GM19043 (cell line): ENCODE data around the gene UBAC2.

ENCODE experiments used
- ATAC-seq: cut with Tn5 transposase; IDR thresholded peaks from one replicate; pipeline ENCODE4 v1.9.1; 2021; ENCODE audit warnings: low read depth; ENCODE audit not compliant: unreplicated experiment

The UBAC2 gene

GRCh38 chr13:99289271-99289670 lies 88.6 kb downstream of the UBAC2 start:
- ATAC-seq: no peak

DNA sequence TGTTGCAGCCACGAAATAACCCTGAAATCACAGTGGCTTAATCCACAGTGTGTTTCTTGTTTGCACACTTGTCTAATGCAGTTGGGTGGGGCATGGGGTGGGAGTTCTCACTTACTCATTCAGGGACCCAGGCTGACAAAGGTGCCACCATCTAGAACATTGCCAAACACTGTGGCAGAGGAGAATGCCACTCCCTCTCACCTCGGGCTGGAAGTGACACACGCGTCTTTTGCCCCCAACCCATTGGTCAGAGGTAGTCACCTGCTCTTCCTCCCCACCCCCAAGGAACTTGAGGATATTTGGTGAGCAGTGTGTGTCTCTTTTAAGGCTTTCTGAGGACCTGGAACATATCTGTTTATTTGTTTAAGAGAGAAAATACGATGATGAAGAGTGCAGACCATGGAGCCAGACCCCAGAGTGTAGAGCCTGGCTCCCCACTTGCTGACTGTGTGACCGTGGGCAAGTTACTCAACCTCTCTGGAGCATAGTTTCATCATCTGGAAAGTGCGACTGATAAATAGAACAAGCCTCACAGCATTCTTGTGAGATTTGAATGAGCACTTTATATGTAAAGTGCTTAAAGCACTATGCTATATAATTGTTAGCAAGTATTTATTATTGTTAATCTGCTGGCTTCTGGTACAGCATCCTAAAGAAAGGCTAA lies 89.2 kb downstream of the UBAC2 start:
- no peak for ATAC-seq

DNA sequence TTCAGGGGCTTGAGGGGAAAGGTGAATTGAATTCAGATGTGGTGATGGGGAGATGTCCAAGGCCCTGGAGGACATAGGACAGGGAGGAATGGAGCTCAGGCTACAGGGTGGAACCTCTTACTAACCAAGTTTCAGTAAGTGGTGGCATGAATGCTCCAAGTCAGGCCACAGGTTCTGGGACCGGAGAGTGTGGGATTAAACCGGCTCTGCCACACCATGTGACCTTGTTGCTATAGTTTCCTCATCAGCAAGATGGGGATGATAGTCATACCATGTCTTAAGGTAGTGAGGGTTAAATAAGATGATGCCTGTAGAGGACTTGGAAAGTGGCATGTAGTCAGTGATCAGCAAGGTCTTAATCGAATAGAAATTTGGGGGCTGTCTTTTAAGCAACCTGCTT lies 90.2 kb downstream of the UBAC2 start:
- no peak for ATAC-seq

DNA sequence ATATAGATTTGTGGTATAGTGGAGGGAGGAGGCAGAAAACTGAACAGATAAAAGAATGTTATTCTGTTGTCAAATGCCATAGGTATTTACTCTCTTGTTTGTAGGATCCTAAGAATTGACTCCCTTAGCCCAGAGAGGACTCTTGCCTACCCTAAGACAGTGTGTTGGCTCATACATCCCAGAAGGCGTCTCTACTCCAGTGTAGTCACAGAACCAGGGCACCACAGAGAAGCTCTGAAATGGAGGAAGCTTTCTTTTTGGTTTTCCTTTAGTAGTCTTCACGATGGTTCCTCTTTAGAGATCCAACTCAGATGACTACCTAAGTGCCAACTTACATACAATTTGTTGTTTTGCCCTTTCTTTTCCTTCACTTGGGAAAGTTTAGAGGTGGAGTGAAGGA lies 92.5 kb downstream of the UBAC2 start:
- no peak for ATAC-seq

GRCh38 chr13:99294198-99294597 lies 93.5 kb downstream of the UBAC2 start:
- no peak for ATAC-seq

- no peak for ATAC-seq
These were observed 94.3 kb downstream of the UBAC2 start for GRCh38 chr13:99294958-99295357.

DNA sequence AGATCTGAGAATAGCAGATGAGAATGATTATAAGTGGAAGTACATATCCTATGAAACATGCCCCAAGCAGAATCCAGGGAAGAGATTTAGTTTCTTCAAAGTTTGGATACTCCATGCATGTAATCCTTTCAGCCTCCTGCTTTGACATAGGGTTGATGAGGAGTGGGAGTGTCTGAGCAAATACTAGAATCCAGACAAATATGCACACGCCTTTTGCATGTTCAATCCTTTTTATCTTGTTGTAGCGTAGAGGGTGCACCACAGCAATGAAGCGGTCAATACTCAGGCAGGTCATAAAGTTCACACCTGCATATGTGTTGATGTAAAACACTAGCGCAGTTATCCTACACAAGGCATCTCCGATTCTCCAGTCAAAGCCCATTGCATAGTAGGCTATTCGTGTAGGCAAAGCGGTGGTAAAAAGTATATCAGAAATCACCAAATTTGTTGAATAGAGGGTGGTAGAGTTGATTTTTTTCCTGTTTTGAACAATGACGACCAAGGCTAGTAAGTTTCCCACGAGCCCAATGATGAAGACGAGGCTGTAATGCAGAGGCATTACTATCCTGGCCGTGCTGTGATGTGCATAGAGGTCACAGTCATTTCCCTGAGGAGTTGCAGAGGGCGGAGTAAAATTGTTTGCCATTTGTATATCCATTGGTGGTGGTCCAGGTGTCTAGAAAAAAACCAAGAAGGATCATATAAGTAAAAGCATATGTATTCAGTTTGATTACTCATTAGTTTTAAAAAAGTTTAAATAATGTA lies 95.0 kb downstream of the UBAC2 start:
- no peak for ATAC-seq

DNA sequence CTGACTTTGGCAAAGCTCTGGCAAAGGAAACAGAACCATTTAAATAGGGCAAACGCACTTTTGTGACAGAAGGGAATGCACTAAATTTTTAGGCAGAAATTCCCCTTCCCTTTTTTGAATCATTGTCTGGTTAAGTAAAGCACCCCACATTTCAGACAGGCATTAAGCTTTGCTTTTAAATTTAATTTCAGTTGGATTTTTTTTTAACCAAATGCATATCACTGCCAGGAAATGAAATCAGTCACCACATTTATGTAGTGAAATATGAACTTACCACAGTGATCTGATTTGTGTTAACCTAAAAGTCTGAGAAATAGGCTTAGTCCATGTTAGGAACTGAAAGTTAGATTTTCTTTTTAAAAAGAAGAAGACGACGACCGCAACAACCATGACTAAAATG lies 95.7 kb downstream of the UBAC2 start:
- peak; percentile 51 for ATAC-seq

GRCh38 chr13:99297331-99297730 lies 96.7 kb downstream of the UBAC2 start:
- ATAC-seq: no peak

DNA sequence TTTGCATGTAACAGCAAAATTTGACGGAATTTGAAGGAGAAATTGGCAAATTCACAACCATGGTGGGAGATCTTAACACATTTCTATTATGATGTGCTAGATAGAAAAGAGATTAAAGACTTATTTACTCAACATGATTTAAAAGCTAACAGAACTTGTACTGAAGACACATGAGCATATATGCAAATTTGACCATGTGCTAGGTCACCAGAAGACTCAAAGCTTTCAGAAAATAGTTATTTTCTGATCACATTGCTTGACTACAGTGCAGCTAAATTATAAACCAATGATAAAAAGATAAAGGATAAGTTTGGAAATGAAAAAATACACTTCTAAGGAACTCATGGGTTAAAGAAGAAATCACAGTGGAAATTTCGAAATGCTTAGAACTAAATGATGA lies 97.4 kb downstream of the UBAC2 start:
- no peak for ATAC-seq

- ATAC-seq: no peak
These were observed 98.7 kb downstream of the UBAC2 start for GRCh38 chr13:99299256-99299919.

DNA sequence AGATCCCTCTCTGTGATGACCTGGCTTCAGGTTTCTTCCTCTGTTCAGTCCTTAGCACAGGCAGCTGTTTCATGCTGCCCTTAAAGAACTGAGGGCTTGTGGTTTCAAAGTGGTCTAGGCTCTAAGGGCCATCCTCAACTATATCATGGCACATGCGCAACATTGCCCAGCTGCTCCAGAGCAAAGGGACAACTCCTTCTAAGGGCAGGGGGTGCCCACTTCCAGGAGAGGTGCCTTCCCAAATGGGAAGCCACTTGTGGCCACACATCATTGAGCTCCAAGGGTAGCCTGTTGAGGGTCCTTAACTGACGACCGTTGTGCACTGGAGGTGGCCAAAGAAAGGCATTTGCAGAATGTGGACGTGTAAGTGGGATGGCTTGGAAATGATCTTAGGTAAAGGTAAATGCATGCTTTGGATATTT lies 99.3 kb downstream of the UBAC2 start:
- ATAC-seq: no peak

- no peak for ATAC-seq
These were observed 100.6 kb downstream of the UBAC2 start for GRCh38 chr13:99301056-99301838.

DNA sequence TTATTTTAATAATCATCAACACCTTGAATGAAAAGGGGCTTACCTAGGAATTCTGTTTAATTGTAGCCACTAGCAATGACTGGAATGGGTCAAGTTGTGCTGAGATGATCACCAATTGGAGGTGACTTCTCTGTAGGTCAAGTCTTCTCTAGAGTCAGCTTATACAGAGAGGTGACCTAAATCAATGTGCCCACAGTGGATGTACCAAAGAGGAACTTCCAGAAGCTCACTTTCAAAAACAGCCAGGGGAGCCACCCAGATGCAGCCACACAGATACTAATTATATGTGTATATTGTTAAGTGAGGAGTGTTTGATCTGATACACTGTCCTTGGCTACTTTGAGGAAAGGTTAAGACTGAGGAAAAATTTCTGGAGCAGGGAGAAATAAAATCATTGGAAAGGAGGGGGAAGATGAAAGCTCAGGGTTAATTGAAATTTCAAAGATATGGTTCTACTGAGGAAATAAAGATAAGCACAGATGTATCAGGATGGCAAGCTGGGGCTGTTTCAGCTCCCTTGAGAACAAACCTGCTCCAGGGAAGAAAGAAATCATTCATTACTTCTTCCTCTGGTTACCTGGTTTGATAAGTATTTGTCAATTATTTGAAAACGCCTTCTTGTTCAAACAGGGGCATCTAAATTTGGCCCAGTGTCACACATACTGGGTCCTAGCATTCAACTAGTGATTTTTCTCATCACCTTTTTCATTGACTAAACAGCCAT lies 101.4 kb downstream of the UBAC2 start:
- no peak for ATAC-seq

DNA sequence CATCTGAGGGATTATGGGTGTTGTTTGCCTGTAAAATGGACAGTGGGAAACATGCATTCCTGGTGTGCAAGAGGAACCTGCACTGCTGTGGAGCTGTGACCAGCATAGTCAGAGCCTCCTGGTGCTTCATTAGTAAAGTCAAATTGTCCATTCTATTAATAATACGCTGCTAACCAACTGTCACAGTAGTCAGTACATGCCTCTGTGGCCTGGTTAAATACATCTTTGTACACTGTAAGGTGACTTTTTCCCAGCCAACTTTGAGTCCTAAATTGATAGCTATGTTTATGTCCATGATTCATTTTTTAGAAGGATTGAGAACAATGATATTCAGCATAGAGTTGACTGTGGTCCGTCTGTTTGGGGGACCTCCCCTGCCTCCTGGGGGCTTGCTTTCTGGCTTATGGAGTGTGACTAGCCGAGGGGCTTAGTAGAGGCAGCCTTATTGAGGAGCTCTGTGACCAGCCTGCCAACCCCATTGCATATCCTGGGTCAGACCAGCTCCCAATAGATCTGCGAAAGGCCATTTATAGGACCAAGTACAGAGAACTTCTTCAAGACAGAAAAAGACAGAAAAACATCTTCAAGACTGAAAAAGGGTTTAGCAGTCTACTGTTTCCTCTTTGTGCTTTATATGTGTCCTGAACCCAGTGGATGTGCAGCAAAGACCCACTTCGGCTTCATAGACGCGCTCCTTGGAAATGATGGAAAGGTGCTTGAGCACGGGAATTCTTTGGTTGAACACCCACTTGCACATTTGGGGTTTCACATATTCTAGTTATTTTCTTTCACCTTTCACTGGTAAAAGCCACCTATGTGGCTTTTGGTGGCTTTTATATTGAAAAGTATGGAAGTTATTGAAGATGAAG lies 102.2 kb downstream of the UBAC2 start:
- no peak for ATAC-seq

- no peak for ATAC-seq
These were observed 103.3 kb downstream of the UBAC2 start for GRCh38 chr13:99303863-99304521.

DNA sequence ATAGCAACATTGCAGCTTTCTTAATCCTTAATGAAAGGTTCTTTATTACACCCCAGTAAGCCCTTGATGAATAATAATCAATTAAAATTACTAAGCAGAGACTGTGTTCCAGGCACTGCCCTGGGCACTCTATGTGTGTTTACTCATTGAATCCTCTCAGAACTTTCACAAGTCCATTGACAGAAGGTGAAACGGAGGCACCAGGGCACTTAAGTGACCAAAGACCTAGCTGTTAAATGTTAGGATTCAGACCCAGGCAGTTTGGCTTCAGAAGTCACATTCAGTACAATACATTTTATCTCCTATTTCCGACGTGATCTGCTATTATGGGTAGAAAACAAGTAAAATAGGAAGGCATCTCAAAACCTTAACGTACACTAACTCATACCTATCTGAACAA lies 103.9 kb downstream of the UBAC2 start:
- ATAC-seq: no peak

DNA sequence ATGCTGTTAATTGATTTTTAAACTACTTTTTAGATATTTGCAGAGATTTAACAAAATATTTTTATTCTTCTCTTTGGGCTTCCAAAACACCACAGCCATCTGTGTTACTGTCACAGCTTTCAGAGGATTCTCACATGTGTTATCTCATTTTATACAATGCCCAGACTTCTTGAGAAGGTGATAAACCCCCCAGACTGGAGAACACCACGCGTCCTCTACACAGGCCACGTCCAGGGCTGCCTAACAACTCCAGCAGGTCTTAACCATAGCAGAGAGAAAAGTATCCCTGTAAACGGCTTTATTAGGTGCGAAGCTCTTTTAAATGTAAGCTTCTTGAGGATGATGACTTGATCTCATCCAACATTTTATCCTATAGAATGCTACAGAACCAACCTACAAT lies 104.5 kb downstream of the UBAC2 start:
- ATAC-seq: no peak

DNA sequence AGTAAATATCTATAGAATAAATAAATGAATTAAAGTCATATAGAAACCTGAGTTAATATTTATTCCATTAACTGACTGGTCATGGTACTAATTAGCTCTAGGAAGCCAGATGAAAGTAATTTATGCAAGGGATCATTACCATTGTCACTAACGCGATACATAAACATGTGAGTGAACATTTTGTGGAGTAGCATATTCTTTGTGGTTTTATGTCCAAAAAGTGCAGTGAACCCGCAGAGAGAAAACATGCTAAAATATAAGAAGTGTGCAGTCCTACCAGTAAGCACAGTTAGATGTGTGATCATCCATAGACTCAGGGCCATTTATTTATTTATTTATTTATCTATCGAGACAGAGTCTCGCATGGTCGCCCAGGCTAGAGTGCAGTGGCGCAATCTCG lies 104.9 kb downstream of the UBAC2 start:
- no peak for ATAC-seq
